DND-41 (cell line): Measurements from ENCODE around the gene LEF1.

Experiments
- EZH2 ChIP-seq: IDR thresholded peaks from 3 replicates; pipeline ENCODE4 v1.6.1; 2012; ENCODE audit warnings: borderline replicate concordance, low read depth, mild to moderate bottlenecking, moderate library complexity, low read length, inconsistent platforms; ENCODE audit not compliant: severe bottlenecking
- TF ChIP-seq, protein P1 (sequence below): IDR thresholded peaks from 2 replicates; pipeline ENCODE4 v1.5.1; 2012; ENCODE audit warnings: borderline replicate concordance, low read length, moderate library complexity, mild to moderate bottlenecking; ENCODE audit not compliant: poor library complexity, severe bottlenecking; ENCODE audit errors: extremely low read depth

DNA sequence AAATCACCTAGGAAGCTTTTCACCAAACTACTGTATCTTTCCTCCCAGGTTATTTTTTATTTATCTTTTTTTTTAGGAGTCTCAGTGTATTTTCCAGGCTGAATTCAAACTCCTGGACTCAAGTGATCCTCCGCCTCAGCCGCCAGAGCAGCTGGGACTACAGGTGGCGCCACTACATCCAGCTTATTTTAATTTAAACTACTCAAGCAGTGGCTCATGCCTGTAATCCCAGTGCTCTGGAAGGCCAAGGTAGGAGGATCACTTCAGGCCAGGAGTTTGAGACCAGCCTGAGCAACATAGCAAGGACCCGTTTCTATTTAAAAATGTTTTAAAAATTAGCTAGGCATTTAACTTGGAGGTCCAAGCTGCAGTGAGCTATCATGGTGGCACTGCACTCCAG lies 37.8 kb downstream of the LEF1 start:
- TF ChIP-seq, protein P1, sequence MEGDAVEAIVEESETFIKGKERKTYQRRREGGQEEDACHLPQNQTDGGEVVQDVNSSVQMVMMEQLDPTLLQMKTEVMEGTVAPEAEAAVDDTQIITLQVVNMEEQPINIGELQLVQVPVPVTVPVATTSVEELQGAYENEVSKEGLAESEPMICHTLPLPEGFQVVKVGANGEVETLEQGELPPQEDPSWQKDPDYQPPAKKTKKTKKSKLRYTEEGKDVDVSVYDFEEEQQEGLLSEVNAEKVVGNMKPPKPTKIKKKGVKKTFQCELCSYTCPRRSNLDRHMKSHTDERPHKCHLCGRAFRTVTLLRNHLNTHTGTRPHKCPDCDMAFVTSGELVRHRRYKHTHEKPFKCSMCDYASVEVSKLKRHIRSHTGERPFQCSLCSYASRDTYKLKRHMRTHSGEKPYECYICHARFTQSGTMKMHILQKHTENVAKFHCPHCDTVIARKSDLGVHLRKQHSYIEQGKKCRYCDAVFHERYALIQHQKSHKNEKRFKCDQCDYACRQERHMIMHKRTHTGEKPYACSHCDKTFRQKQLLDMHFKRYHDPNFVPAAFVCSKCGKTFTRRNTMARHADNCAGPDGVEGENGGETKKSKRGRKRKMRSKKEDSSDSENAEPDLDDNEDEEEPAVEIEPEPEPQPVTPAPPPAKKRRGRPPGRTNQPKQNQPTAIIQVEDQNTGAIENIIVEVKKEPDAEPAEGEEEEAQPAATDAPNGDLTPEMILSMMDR, result peak; percentile 54
- TF ChIP-seq EZH2, result no peak
